HG02870 (cell line): ENCODE data around the gene SNED1.
A peak's percentile ranks its signal among the peaks of the same experiment; 100 is the strongest.

ENCODE experiments used
- ATAC-seq: cut with Tn5 transposase; IDR thresholded peaks from one replicate; pipeline ENCODE4 v1.9.1; 2021; ENCODE audit warnings: mild to moderate bottlenecking, moderate library complexity; ENCODE audit not compliant: unreplicated experiment

Gene SNED1

GRCh38 chr2:241020629-241021190 lies 22.3 kb downstream of the SNED1 start:
- ATAC-seq = no peak

DNA sequence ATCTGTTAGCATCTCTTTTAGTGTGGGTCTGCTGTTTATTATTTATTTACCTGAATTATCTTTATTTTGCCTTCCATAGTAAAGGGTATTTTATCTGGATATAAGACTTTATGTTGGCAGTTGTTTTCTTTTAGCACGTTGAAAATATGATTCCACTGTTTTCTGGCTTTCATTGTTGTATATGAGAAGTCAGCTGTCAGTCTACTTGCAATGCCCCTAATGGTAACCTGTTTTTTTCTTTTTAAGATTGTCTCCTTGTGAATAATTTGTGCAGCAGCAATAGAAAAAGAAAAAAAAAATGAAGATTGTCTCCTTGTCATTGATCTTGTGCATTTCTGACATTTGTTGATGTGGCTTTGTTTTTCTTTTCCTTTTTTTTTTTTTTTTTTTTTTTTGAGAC lies 27.2 kb downstream of the SNED1 start:
- no peak for ATAC-seq

DNA sequence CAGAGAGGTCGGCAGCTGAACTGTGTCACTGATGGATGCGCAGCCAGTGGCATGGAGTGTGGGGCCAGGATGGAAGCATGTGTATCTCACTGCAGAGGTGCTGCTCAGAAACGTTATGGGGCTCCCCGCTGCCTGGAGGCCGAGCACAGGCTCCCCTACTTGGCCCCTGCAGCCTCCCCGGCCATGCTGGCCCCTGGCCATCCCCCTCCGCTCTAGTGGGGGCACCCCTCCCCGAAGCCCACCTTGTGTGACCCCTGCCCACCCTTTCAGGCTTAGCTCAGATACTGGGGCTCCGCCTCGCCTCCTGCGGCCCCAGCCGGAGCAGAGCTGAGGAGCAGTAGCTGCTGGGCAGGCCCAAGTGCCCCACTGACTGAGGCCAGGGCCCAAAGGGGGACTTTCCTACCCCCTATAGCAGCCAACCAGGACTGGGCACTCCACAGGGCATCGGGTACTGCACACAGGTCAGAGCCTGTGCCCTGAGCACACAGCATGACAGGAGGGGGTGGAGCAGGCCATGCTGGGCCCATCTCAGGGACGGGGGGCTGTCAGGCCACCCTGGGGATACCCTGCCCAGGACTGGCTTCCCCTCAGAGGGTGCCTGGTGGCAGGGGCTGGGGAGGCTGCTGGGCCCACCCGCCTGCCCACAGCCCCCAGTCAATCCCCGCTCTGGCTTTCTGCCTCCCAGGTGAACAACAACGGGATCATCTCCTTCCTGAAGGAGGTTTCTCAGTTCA lies 31.3 kb downstream of the SNED1 start:
- no peak for ATAC-seq

- ATAC-seq = no peak
Observed at GRCh38 chr2:241030333-241030680, 31.9 kb downstream of the SNED1 start.

DNA sequence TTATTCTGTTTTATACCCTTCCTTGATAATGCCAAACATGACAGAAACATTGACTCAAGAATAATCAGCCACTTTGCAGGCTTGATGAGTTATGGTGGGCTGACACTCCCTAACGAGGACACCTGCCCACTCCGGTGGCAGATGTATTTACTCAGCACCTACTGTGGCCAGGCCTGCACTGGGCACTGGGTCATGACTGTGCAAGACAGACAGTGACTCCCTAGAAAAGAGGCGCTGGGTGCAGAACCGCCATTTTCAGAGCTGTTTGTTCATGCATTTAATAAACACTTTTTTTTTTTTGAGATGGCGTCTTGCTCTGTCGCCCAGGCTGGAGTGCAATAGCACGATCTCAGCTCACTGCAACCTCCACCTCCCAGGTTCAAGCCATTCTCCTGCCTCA lies 32.5 kb downstream of the SNED1 start:
- no peak for ATAC-seq

DNA sequence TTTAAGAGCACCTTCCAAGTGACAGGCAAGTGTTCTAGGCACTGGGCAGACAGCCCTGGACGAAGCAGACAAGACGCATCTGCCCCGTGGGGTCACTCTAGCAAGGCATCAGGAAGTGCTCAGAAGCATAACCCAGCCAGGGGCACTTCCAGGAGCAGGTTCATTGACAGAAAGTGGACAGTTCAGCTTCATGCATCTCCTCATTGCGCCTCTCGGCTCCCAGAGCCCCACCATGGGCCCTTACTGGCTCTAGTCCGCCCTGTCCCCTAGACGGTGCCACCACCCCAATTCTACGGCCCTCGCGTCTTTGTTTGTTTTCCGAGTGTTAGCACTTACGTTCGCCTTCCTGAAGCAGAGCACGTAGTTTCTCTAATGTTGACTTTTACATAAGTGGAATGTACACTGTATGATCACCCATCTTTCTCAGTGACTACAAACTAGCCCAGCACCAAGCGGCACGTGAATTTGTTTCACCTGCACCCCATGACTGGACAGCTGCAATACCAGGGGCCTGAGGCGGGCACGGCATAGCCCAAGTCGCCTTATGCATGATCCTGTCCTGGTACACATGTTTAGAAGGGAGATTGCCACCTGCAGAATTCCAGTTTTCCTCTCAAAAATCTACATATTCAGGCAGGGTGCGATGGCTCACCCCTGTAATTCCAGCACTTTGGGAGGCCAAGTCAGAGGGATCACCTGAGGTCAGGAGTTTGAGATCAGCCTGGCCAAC lies 33.2 kb downstream of the SNED1 start:
- no peak for ATAC-seq

- no peak for ATAC-seq
Observed at GRCh38 chr2:241033336-241033987, 35.0 kb downstream of the SNED1 start.

GRCh38 chr2:241033994-241034393 lies 35.6 kb downstream of the SNED1 start:
- ATAC-seq = no peak

- no peak for ATAC-seq
Observed at GRCh38 chr2:241034490-241035141, 36.2 kb downstream of the SNED1 start.

- no peak for ATAC-seq
Observed at GRCh38 chr2:241035142-241035817, 36.9 kb downstream of the SNED1 start.

DNA sequence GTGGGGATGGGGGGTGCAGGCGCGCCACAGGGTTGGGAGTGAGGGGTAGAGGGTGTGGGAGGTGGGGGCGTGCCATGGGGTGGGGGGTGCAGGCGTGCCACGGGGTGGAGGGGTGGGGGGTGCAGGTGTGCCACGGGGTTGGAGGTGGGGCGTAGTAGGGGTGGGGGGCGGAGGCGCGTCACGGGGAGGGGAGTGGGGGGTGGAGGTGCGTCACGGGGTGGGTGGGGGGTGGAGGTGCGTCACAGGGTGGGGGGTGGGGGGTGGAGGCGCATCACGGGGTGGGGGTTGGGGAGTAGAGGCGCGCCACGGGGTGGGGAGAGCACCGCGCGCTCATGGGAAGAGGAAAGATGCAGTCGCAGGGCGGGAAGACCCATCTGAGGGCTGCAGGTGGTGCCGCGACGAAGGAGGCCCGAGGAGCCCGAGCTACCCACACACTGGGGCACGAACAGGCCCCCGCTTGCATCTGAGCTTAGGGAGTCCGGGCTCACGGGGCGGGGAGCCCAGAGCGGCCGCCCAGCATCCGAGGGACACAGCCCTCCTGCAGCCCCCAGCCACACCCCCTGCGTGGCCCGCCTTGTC lies 37.5 kb downstream of the SNED1 start:
- ATAC-seq = no peak

DNA sequence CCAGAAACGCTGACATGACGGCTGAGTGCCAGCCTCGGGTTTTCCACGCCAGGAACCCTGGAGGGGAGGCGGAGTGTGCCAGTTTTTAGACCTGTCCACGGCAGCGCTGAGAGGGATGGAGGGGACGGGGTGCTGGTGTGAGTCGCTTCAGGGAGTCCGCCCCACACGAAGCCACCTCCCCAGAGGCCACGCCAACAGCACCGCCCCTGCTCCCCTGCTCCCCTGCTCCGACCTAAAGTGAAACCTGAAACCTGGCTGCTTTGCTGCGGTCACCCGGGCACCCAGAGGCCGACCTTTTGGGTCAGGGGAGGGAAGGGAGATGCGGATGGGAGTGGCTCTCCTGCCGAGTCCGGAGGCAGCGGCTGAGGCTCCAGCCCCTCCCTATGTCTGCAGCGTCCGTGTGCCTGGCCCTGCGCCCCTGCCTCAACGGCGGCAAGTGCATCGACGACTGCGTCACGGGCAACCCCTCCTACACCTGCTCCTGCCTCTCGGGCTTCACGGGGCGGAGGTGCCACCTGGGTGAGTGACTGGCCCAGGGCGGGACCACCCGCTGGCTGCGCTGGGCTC lies 38.1 kb downstream of the SNED1 start:
- ATAC-seq = no peak

GRCh38 chr2:241036964-241037421 lies 38.6 kb downstream of the SNED1 start:
- no peak for ATAC-seq

DNA sequence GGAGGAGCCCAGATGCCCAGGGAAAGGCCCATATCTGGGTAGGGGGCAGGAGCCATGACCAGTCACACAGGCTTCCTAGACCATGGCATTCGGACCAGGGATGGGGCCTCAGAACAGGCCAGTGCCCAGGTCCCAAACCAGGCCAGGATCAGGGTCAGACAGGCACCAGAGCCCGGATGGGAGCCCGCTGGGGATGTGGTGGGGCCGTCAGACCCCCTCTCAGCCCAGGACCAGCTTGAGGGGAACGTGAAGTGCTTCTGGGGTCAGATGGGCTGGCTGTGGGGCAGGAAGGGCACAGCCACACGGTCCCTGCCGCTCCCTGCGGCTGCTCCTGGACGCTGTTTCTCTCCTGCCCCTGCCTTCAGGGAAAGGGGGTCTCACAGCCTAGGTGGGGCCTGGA lies 39.1 kb downstream of the SNED1 start:
- ATAC-seq = no peak

DNA sequence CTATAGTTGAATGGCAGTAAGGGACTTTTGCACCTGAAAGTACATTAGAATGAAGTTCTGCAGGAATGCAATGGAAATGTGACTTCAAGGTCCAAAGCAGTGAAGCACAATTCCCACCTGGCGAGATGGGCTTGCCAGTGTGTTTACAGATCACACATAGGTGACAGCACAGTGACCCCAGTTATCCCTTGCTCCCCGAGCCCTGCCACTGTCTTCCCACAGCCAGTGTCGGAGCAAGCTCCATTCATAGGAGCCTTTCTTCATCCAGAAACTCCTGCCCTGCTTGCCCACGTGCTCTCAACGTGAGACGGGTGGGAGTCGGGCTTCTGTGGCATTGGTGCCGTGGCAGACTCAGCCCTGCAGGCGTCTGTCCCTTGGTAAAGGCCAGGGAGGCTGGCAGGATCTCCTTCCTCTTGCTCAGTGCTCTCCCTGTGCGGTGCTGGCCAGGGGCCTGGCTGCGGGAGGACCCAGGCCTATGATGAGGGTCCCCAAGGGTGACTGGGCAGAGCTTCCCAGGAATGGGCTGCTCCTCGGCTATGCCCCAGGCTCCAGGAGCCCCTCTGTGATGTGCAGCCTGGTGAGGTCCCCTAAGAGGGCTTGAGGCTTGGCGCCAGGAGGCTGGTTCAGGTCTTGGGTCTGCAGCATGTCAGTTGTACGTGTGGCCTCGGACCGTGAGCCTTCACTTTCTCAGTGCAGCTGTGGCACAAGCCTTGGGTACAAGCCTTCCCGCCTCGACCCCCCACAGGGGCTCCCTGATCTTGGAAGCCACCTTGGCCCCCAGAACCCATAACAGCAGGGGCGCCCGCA lies 40.2 kb downstream of the SNED1 start:
- no peak for ATAC-seq

DNA sequence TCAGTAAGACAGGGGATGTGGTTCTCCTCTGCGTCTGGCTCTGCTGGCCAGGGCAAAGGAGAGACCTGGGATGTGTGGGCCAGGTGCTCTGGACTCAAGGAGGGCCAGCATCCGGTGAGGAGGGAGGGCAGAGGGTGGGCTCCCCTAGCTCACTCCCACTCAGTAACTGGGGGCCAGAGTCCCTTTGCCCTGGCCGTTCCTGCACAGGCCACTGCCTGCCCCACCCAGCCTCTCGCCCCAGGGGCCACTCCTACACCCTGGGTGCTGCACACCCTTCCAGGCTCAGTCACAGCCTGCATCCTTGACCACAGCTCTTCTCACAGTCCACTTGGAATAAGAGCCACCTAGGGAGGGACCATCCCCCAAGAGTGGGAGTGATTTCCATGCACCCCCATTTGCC lies 41.0 kb downstream of the SNED1 start:
- no peak for ATAC-seq

DNA sequence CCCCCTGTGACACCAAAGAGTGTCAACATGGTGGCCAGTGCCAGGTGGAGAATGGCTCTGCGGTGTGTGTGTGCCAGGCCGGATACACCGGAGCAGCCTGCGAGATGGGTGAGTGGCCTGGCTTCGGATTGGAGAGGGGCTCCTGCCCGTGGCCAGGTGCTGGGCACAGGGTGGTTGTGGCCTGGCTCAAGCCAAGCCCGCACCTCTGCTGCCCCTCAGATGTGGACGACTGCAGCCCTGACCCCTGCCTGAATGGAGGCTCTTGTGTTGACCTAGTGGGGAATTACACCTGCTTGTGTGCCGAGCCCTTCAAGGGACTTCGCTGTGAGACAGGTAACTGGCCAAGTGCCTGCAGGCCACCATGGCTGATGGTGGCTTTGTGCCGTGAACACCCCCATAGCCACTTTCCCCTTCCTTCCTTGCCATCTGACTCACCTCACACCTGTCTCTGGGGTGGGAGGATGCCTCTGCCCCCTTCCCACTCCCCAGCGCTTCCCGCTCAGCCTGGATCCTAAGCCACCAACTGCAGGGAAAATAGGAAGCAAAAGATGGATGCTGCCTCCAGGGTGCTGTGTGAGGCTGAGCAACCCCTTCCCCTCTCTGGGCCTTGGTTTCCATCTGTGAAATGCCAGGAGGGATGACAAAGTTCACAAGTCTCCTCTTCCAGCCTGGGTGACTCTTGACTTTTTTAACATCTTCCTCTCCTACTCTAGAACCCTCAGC lies 41.8 kb downstream of the SNED1 start:
- ATAC-seq = no peak

DNA sequence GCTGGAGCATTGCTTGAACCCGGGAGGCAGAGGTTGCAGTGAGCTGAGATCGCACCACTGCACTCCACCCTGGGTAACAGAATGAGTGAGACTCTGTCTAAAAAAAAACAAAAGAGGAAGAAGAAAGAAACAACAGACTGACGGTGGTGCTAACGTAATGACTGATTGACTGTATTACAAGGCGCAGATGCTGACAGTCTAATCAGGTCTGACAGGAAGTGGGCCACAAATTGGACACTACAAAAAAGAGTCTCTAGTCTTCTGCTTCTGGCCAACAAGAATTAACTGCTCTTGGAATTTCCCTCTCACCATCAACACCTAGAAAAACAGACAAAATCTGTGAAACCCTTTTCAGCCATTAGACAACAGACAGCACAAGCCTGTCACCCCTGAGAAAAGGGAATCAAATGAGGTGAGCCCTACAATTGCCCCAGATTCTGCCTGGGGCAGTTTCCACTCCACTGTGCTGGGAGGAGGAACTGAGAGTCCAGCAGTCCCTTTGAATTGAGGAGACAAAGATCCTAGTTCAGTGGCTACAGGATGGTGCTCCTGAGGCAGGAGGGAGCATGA lies 43.3 kb downstream of the SNED1 start:
- ATAC-seq = peak; percentile 83
